SK-N-SH (cell line): Measurements from ENCODE around the gene CCNK. TPM values are rescaled to one million over a fixed set of nuclear protein-coding genes. Genes with fewer than 3 reads are reported as not detected.

Source experiments
- CTCF ChIA-PET: fragments of 300-600, 350-600 bp; formaldehyde crosslinking; extraction: SDS; loops from one replicate; lab custom pipeline; 2021; lab: Yijun Ruan, JAX
- POLR2A ChIA-PET: fragments of 350-600 bp; sonication (Branson Sonifier 250); formaldehyde crosslinking; extraction: SDS; loops from one replicate; lab custom pipeline; 2020; ENCODE audit warnings: antibody characterized with exemption, inconsistent platforms; lab: Yijun Ruan, JAX
- DNase-seq: peaks from one replicate; pipeline ENCODE4 v3.0.0; 2012
- H2AFZ ChIP-seq: fragments of 200-600 bp; sonication (generic); 2 replicates; pipeline ENCODE4 v1.8.1; 2016; ENCODE audit warnings: antibody characterized with exemption, mild to moderate bottlenecking, low read depth
- H3F3A ChIP-seq: fragments of 200-600 bp; sonication (generic); replicated peaks from 2 replicates; pipeline ENCODE3; 2016; ENCODE audit warnings: antibody characterized with exemption, mild to moderate bottlenecking; ENCODE audit not compliant: insufficient read depth
- H3K27ac ChIP-seq, 2 experiments: fragments of 200-500 bp in 1 of 2; fragments of 200-600 bp in 1 of 2; sonication (Bioruptor generic) in 1 of 2; sonication (generic), shearing (Covaris generic) in 1 of 2; 2 replicates each; pipeline versions ENCODE4 v1.5.1 to v1.6.1; 2014 to 2016; ENCODE audit warnings: low read depth in 2 of 2, inconsistent platforms in 1 of 2, low read length in 1 of 2, mild to moderate bottlenecking in 1 of 2, mixed read lengths in 1 of 2
- H3K27me3 ChIP-seq: fragments of 200-600 bp; sonication (generic), shearing (Covaris generic); 2 replicates; pipeline ENCODE4 v1.6.1; 2016; ENCODE audit warnings: mixed run types; ENCODE audit not compliant: insufficient read depth
- H3K36me3 ChIP-seq, 2 experiments: fragments of 200-500 bp in 1 of 2; fragments of 200-600 bp in 1 of 2; sonication (Bioruptor generic) in 1 of 2; sonication (generic) in 1 of 2; replicated peaks in 1 of 2; 2 replicates each; pipeline versions ENCODE3 to v1.5.1; 2014 to 2016; ENCODE audit warnings: low read length in 1 of 2, mild to moderate bottlenecking in 1 of 2; ENCODE audit not compliant: insufficient read depth in 2 of 2, control insufficient read depth in 1 of 2
- H3K4me1 ChIP-seq, 2 experiments: fragments of 200-500 bp in 1 of 2; fragments of 200-600 bp in 1 of 2; sonication (Bioruptor generic) in 1 of 2; sonication (generic), shearing (Covaris generic) in 1 of 2; 2 replicates each; pipeline versions ENCODE4 v1.5.1 to v1.6.1; 2014 to 2016; ENCODE audit warnings: low read depth in 1 of 2, low read length in 1 of 2, mixed run types in 1 of 2; ENCODE audit not compliant: insufficient read depth in 2 of 2, control insufficient read depth in 1 of 2
- H3K4me2 ChIP-seq: fragments of 200-600 bp; sonication (generic), shearing (Covaris generic); 2 replicates; pipeline ENCODE4 v1.6.1; 2017; ENCODE audit warnings: mixed run types
- H3K4me3 ChIP-seq, 2 experiments: fragments of 200-500 bp in 1 of 2; fragments of 200-600 bp in 1 of 2; sonication (Bioruptor generic) in 1 of 2; sonication (generic), shearing (Covaris generic) in 1 of 2; 2 replicates each; pipeline versions ENCODE4 v1.5.1 to v1.8.1; 2014 to 2016; ENCODE audit warnings: low read depth in 2 of 2, inconsistent platforms in 1 of 2, low read length in 1 of 2, mild to moderate bottlenecking in 1 of 2, mixed read lengths in 1 of 2, moderate library complexity in 1 of 2
- H3K79me2 ChIP-seq: fragments of 200-600 bp; sonication (generic); 2 replicates; pipeline ENCODE4 v1.8.1; 2017; ENCODE audit warnings: mild to moderate bottlenecking; ENCODE audit not compliant: insufficient read depth
- H3K9ac ChIP-seq: fragments of 200-600 bp; sonication (generic); 2 replicates; pipeline ENCODE4 v1.6.1; 2017; ENCODE audit warnings: mixed run types
- H3K9me2 ChIP-seq: fragments of 200-600 bp; sonication (generic); 2 replicates; pipeline ENCODE4 v1.6.1; 2017; ENCODE audit warnings: mixed run types
- H3K9me3 ChIP-seq: fragments of 200-600 bp; sonication (generic); 2 replicates; pipeline ENCODE4 v1.6.1; 2017; ENCODE audit warnings: mixed run types, mild to moderate bottlenecking, moderate library complexity
- H4K20me1 ChIP-seq: fragments of 200-600 bp; sonication (generic); 2 replicates; pipeline ENCODE4 v1.6.1; 2017; ENCODE audit warnings: mild to moderate bottlenecking, mixed run types; ENCODE audit not compliant: insufficient read depth
- EZH2phosphoT487 ChIP-seq: fragments of 200-600 bp; sonication (generic); IDR thresholded peaks from 2 replicates; pipeline ENCODE4 v1.6.1; 2017; ENCODE audit warnings: low read depth, mixed run types, mild to moderate bottlenecking, antibody characterized with exemption, moderate library complexity, borderline replicate concordance
- FOSL2 ChIP-seq: IDR thresholded peaks from 2 replicates; pipeline ENCODE4 v1.4.0; 2012; ENCODE audit warnings: low read depth, mild to moderate bottlenecking, moderate library complexity, borderline replicate concordance
- FOXJ3 ChIP-seq: sonication (generic); formaldehyde crosslinking; IDR thresholded peaks from 2 replicates; pipeline ENCODE4 v1.5.1; 2020; ENCODE audit warnings: mild to moderate bottlenecking, missing genetic modification reagents
- FOXM1 ChIP-seq: IDR thresholded peaks from 2 replicates; pipeline ENCODE4 v1.4.0; 2012; ENCODE audit warnings: low read depth, mild to moderate bottlenecking
- GABPA ChIP-seq: IDR thresholded peaks from 2 replicates; pipeline ENCODE4 v1.4.0; 2012; ENCODE audit warnings: low read depth, mild to moderate bottlenecking
- PBX3 ChIP-seq: IDR thresholded peaks from 2 replicates; pipeline ENCODE4; 2012
- TCF12 ChIP-seq: IDR thresholded peaks from 2 replicates; pipeline ENCODE4 v1.4.0; 2012
- YY1 ChIP-seq: IDR thresholded peaks from 2 replicates; pipeline ENCODE4 v1.4.0; 2012; ENCODE audit warnings: low read depth, mild to moderate bottlenecking
- WGBS: methylation state at CpG from one replicate; pipeline ENCODE4 v1.1.6; 2017; ENCODE audit warnings: low lambda C conversion rate; 5-methylcytosine and 5-hydroxymethylcytosine counted together
- polyA plus RNA-seq, 3 experiments: library from polyadenylated mRNA; depleted of rRNA; stranded (reverse); fragments of >200 nt; gene quantifications; 2 replicates each; pipeline ENCODE4 v1.2.3, GENCODE V29; 2012
- TF ChIP-seq, protein P1 (sequence below): IDR thresholded peaks from 2 replicates; pipeline ENCODE4 v1.4.0; 2012; ENCODE audit warnings: low read depth
- TF ChIP-seq, protein P2 (sequence below): IDR thresholded peaks from 2 replicates; pipeline ENCODE4 v1.4.0; 2012; ENCODE audit warnings: low read depth, borderline replicate concordance

Gene CCNK
- polyA plus RNA-seq, 1 of the 3 experiments (the other 2 are of a cell fraction) = 14.6 TPM

DNA sequence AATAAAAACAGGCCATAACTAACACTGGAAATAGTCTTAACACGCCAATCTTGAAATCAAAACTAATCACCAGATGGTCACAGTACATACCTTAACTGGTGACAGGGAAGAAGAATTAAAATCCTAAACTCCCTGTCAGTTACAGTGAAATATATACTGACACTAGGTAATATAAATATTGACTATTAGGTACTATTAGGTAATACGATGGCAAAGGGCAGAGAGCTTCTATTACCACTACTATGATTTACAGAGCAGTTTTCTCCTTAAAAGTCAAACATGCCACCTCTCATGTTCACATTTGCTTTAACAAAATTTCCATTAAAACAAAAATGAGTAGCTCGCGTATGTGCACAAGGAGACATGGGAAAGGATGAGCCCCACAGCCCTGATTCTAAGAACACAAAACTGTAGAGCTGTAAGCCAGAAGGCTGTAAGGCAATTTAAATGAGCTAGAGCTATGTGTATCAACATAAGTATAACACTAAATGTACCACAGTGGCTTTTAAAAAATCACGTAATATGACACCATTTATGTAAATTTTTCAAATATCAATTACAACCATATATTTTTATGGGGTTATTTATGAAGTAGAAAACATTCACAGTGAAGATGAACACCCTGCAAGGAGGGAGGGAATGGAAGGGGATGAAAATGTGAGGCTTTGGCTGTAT lies 19.7 kb upstream of the CCNK start:
- ChIA-PET CTCF (interaction anchor here (0.7 to 1.8 kb wide), 3 partner anchors 16 to 45 kb away, joined by 3 to 5 read pairs (median 3); no protein-coding TSS in a partner anchor), POLR2A (no interaction called here)
- Histone ChIP-seq H3K4me2 (no peak overlapping the region), H3F3A (no peaks in the 10 kb centered on the region), H3K27ac (no peak overlapping the region), H4K20me1 (peaks cover 5% of the 10 kb centered on the region), H3K9me2 (no peaks in the 10 kb centered on the region), H2AFZ (no peak overlapping the region), H3K27me3 (no peaks in the 10 kb centered on the region), H3K36me3 (peaks cover 30 to 70% of the 10 kb centered on the region in 2 experiments), H3K4me3 (no peak overlapping the region), H3K9me3 (no peaks in the 10 kb centered on the region), H3K79me2 (peaks cover 15% of the 10 kb centered on the region; the same call in 1 of the 2 replicates), H3K9ac (no peak overlapping the region), H3K4me1 (no peaks in the 10 kb centered on the region; a peak in 1 of 4 replicates)
- TF ChIP-seq FOSL2 = no peak
- 97% methylated on average over 5 of the region's 5 CpGs for WGBS
- DNase-seq = no peak

GRCh38 chr14:99462210-99462609 lies 19.0 kb upstream of the CCNK start:
- Histone ChIP-seq H3F3A (no peaks in the 10 kb centered on the region), H3K9ac (no peak overlapping the region), H3K9me2 (no peaks in the 10 kb centered on the region), H2AFZ (no peak overlapping the region), H3K9me3 (no peaks in the 10 kb centered on the region), H3K36me3 (peaks cover 27 to 63% of the 10 kb centered on the region in 2 experiments), H3K27me3 (no peaks in the 10 kb centered on the region), H3K4me2 (no peak overlapping the region), H3K4me3 (no peak overlapping the region), H4K20me1 (peaks cover 11% of the 10 kb centered on the region), H3K27ac (no peak overlapping the region), H3K79me2 (peaks cover 21% of the 10 kb centered on the region), H3K4me1 (peaks cover 0 to under 1% of the 10 kb centered on the region in 2 experiments; a peak in 2 of 4 replicates)
- CTCF ChIA-PET = interaction anchor here (0.7 to 1.8 kb wide), 3 partner anchors 16 to 46 kb away, joined by 3 to 5 read pairs (median 3); no protein-coding TSS in a partner anchor
- 77% methylated on average over 6 of the region's 6 CpGs for WGBS
- POLR2A ChIA-PET = no interaction called here
- DNase-seq = no peak
- TF ChIP-seq PBX3 = no peak
- TF ChIP-seq FOSL2 = no peak
- TF ChIP-seq FOXJ3 (CRISPR knock-in tag) = no peak
- TF ChIP-seq TCF12 = no peak
- TF ChIP-seq, protein P1, sequence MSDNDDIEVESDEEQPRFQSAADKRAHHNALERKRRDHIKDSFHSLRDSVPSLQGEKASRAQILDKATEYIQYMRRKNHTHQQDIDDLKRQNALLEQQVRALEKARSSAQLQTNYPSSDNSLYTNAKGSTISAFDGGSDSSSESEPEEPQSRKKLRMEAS = no peak
- no peak for TF ChIP-seq GABPA
- TF ChIP-seq, protein P2, sequence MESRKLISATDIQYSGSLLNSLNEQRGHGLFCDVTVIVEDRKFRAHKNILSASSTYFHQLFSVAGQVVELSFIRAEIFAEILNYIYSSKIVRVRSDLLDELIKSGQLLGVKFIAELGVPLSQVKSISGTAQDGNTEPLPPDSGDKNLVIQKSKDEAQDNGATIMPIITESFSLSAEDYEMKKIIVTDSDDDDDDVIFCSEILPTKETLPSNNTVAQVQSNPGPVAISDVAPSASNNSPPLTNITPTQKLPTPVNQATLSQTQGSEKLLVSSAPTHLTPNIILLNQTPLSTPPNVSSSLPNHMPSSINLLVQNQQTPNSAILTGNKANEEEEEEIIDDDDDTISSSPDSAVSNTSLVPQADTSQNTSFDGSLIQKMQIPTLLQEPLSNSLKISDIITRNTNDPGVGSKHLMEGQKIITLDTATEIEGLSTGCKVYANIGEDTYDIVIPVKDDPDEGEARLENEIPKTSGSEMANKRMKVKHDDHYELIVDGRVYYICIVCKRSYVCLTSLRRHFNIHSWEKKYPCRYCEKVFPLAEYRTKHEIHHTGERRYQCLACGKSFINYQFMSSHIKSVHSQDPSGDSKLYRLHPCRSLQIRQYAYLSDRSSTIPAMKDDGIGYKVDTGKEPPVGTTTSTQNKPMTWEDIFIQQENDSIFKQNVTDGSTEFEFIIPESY = no peak
- no peak for TF ChIP-seq YY1
- TF ChIP-seq FOXM1 = no peak
- TF ChIP-seq EZH2phosphoT487 = no peak
